Small intestine (tissue), 7 donors: Measurements from ENCODE around the gene GALNT14. TPM values are rescaled to one million over a fixed set of nuclear protein-coding genes. Genes with fewer than 3 reads are reported as not detected.
"Not testable (repeated sequence)": the region's sequence is repeated elsewhere in the genome, so short reads cannot be mapped to it uniquely, and the experiment has no call there.

Experiments
- DNase-seq, 2 donors: peaks; one replicate each; pipeline versions ENCODE4 v3.0.0 to v3.0.0-alpha.2; 2013
- FAIRE-seq: peaks from 2 replicates; lab custom pipeline; 2012; peaks lifted over from hg19 to GRCh38; lab: Jason Lieb, UNC
- H3K27ac ChIP-seq, 3 donors: one replicate each; pipeline ENCODE4 v1.5.1; 2013; ENCODE audit warnings: low read length in 2 of 3, mild to moderate bottlenecking in 2 of 3, control low read depth in 1 of 3, inconsistent platforms in 1 of 3, low read depth in 1 of 3, moderate library complexity in 1 of 3
- H3K27me3 ChIP-seq, 3 donors: one replicate each; pipeline ENCODE4 v1.6.1; 2013; ENCODE audit warnings: low read length in 3 of 3, inconsistent platforms in 1 of 3; ENCODE audit not compliant: control insufficient read depth in 3 of 3, insufficient read depth in 3 of 3
- H3K36me3 ChIP-seq, 3 donors: one replicate each; pipeline ENCODE4 v1.6.1; 2013; ENCODE audit warnings: low read length in 3 of 3, inconsistent platforms in 1 of 3, low read depth in 1 of 3, mild to moderate bottlenecking in 1 of 3, moderate library complexity in 1 of 3; ENCODE audit not compliant: control insufficient read depth in 3 of 3, insufficient read depth in 2 of 3
- H3K4me1 ChIP-seq, 3 donors: one replicate each; pipeline ENCODE4 v1.6.1; 2013; ENCODE audit warnings: low read length in 2 of 3, inconsistent platforms in 1 of 3, low read depth in 1 of 3, mild to moderate bottlenecking in 1 of 3, moderate library complexity in 1 of 3; ENCODE audit not compliant: control insufficient read depth in 3 of 3, insufficient read depth in 2 of 3
- H3K4me3 ChIP-seq, 3 donors: one replicate each; pipeline ENCODE4 v1.5.1; 2013; ENCODE audit warnings: low read length in 3 of 3, control low read depth in 1 of 3, inconsistent platforms in 1 of 3, low read depth in 1 of 3, mild to moderate bottlenecking in 1 of 3, moderate library complexity in 1 of 3
- H3K9me3 ChIP-seq, 2 donors: one replicate each; pipeline ENCODE4 v1.6.1; 2013; ENCODE audit warnings: low read depth in 1 of 2, low read length in 1 of 2; ENCODE audit not compliant: control insufficient read depth in 2 of 2, insufficient read depth in 1 of 2
- WGBS, 3 donors: extraction: QIAGEN DNeasy Blood & Tissue Kit; methylation state at CpG; one replicate each; pipeline ENCODE4 v1.1.7; 2013; 5-methylcytosine and 5-hydroxymethylcytosine counted together
- polyA plus RNA-seq, 4 donors: library from polyadenylated mRNA; stranded (reverse) in 3 of 4; unstranded in 1 of 4; fragments of 200-250 nt in 3 of 4; fragments of 120-200 nt in 1 of 4; gene quantifications; one replicate each; pipeline versions ENCODE4 v1.2.1 to v1.2.3, GENCODE V29; 2013
- donor health status: healthy with polysubstance abuse.
- donor health status: control.
- donor health status: control.
- donor health status: Bipolar disorder and iron deficiency.
- donor health status: healthy.

The GALNT14 gene
- polyA plus RNA-seq, 4 donors: 0.24 to 8.2 (median 2.2) TPM; not detected in 1

GRCh38 chr2:30920511-30920910 lies 217.7 kb downstream of the GALNT14 start:
- WGBS, 3 donors: 79 to 89% (median 85%) methylated on average over 5 of the region's 5 CpGs

GRCh38 chr2:30915486-30915885 lies 222.8 kb downstream of the GALNT14 start:
- H3K9me3 ChIP-seq: no peaks in the 10 kb centered on the region
- no peak overlapping the region for H3K27ac ChIP-seq
- 29 to 48% (median 42%) methylated on average over 3 of the region's 3 CpGs for WGBS, 3 donors
- FAIRE-seq: no peak
- H3K4me1 ChIP-seq: no peaks in the 10 kb centered on the region
- no peaks in the 10 kb centered on the region for H3K36me3 ChIP-seq
- H3K4me3 ChIP-seq: no peak overlapping the region
- DNase-seq: peak; percentile 8 to 24
- H3K27me3 ChIP-seq: peaks cover 0 to 2% (median 0%) of the 10 kb centered on the region in 3 donors

More at GRCh38 chr2:30920511-30920910, 217.7 kb downstream of the GALNT14 start:
- Histone ChIP-seq H3K4me3 (no peak overlapping the region), H3K36me3 (no peaks in the 10 kb centered on the region), H3K9me3 (no peaks in the 10 kb centered on the region), H3K4me1 (no peaks in the 10 kb centered on the region), H3K27ac (no peak overlapping the region), H3K27me3 (peaks cover 0 to 2% (median 0%) of the 10 kb centered on the region in 3 donors)
- FAIRE-seq (no peak), DNase-seq (no peak)

GRCh38 chr2:30914456-30914855 lies 223.8 kb downstream of the GALNT14 start:
- Histone ChIP-seq H3K36me3 (no peaks in the 10 kb centered on the region), H3K27ac (no peak overlapping the region), H3K4me1 (no peaks in the 10 kb centered on the region), H3K27me3 (peaks cover 0 to 2% (median 0%) of the 10 kb centered on the region in 3 donors), H3K4me3 (no peak overlapping the region), H3K9me3 (no peaks in the 10 kb centered on the region)
- FAIRE-seq: no peak
- 86 to 91% (median 91%) methylated on average over 5 of the region's 5 CpGs for WGBS, 3 donors
- no peak for DNase-seq

- no peak overlapping the region for H3K4me3 ChIP-seq
- 80 to 93% (median 89%) methylated on average over 5 of the region's 5 CpGs for WGBS, 3 donors
- FAIRE-seq (no peak), DNase-seq (no peak)
- H3K27me3 ChIP-seq: no peaks in the 10 kb centered on the region
- no peaks in the 10 kb centered on the region for H3K9me3 ChIP-seq
- no peak overlapping the region for H3K27ac ChIP-seq
- no peaks in the 10 kb centered on the region for H3K36me3 ChIP-seq
- no peaks in the 10 kb centered on the region for H3K4me1 ChIP-seq
These were observed 226.2 kb downstream of the GALNT14 start for GRCh38 chr2:30912056-30912455.

GRCh38 chr2:30911327-30911726 lies 226.9 kb downstream of the GALNT14 start:
- WGBS, 3 donors: 85 to 88% (median 85%) methylated on average over 9 of the region's 9 CpGs
- Histone ChIP-seq H3K4me3 (no peak overlapping the region), H3K9me3 (no peaks in the 10 kb centered on the region), H3K36me3 (no peaks in the 10 kb centered on the region), H3K27ac (no peak overlapping the region), H3K27me3 (no peaks in the 10 kb centered on the region), H3K4me1 (no peaks in the 10 kb centered on the region)
- FAIRE-seq (no peak), DNase-seq (no peak)

- Histone ChIP-seq H3K4me3 (no peak overlapping the region), H3K27me3 (no peaks in the 10 kb centered on the region), H3K4me1 (no peaks in the 10 kb centered on the region), H3K27ac (no peak overlapping the region), H3K9me3 (no peaks in the 10 kb centered on the region), H3K36me3 (no peaks in the 10 kb centered on the region)
- FAIRE-seq (no peak), DNase-seq (no peak)
- WGBS, 3 donors: 94 to 96% (median 96%) methylated on average over 7 of the region's 7 CpGs
These were observed 227.6 kb downstream of the GALNT14 start for GRCh38 chr2:30910686-30911085.

GRCh38 chr2:30904437-30904836 lies 233.8 kb downstream of the GALNT14 start:
- 68 to 94% (median 72%) methylated on average over 5 to 14 of the region's 14 CpGs for WGBS, 3 donors
- not testable (repeated sequence) for H3K27me3 ChIP-seq, H3K9me3 ChIP-seq, H3K36me3 ChIP-seq, DNase-seq, H3K4me1 ChIP-seq, H3K4me3 ChIP-seq, H3K27ac ChIP-seq, FAIRE-seq

GRCh38 chr2:30903326-30903725 lies 234.9 kb downstream of the GALNT14 start:
- 88 to 95% (median 95%) methylated on average over 5 of the region's 5 CpGs for WGBS, 3 donors
- Histone ChIP-seq H3K27ac (no peak overlapping the region), H3K36me3 (no peaks in the 10 kb centered on the region), H3K9me3 (no peaks in the 10 kb centered on the region), H3K4me3 (no peak overlapping the region), H3K27me3 (no peaks in the 10 kb centered on the region), H3K4me1 (no peaks in the 10 kb centered on the region)
- FAIRE-seq (no peak), DNase-seq (no peak)

- Histone ChIP-seq H3K27ac (no peak overlapping the region), H3K27me3 (peaks cover 0 to 3% (median 0%) of the 10 kb centered on the region in 3 donors), H3K36me3 (no peaks in the 10 kb centered on the region), H3K4me3 (no peak overlapping the region), H3K4me1 (no peaks in the 10 kb centered on the region), H3K9me3 (peaks cover 0 to 3% of the 10 kb centered on the region in 2 donors)
- WGBS, 3 donors: 73 to 82% (median 80%) methylated on average over 5 of the region's 5 CpGs
- no peak for FAIRE-seq
- DNase-seq: no peak
These were observed 237.9 kb downstream of the GALNT14 start for GRCh38 chr2:30900381-30900780.
